ENCODE results near the gene LONP2.
"Not testable (repeated sequence)": the region's sequence is repeated elsewhere in the genome, so short reads cannot be mapped to it uniquely, and the experiment has no call there.

LONP2 gene

GRCh38 chr16:48374255-48374654 lies 130.2 kb downstream of the LONP2 start:
- no peak for DNase-seq (ENCODE audit: low read depth)
- TF ChIP-seq CTCF (conservative IDR thresholded peaks at IDR 0.05; ENCODE audit: low read depth, low read length): no peak

GRCh38 chr16:48377301-48377700 lies 133.2 kb downstream of the LONP2 start:
- not testable (repeated sequence) for H3K4me3 ChIP-seq (ENCODE audit: low read length); DNase-seq (ENCODE audit: low read depth)

More at GRCh38 chr16:48374255-48374654, 130.2 kb downstream of the LONP2 start:
- H3K4me3 ChIP-seq (ENCODE audit: low read length): no peak overlapping the region

- no peak for TF ChIP-seq CTCF (conservative IDR thresholded peaks at IDR 0.05; ENCODE audit: low read depth, low read length)
- H3K4me3 ChIP-seq (ENCODE audit: low read length): no peak overlapping the region
- DNase-seq (ENCODE audit: low read depth): no peak
Observed at GRCh38 chr16:48378276-48378675, 134.2 kb downstream of the LONP2 start.

- no peak overlapping the region for H3K4me3 ChIP-seq (ENCODE audit: low read length)
- no peak for DNase-seq (ENCODE audit: low read depth)
- no peak for TF ChIP-seq CTCF (conservative IDR thresholded peaks at IDR 0.05; ENCODE audit: low read depth, low read length)
Observed at GRCh38 chr16:48378836-48379235, 134.7 kb downstream of the LONP2 start.

GRCh38 chr16:48381201-48381600 lies 137.1 kb downstream of the LONP2 start:
- H3K4me3 ChIP-seq (ENCODE audit: low read length): no peak overlapping the region
- DNase-seq (ENCODE audit: low read depth): peak; percentile 39
- TF ChIP-seq CTCF (conservative IDR thresholded peaks at IDR 0.05; ENCODE audit: low read depth, low read length): no peak

GRCh38 chr16:48382131-48382530 lies 138.0 kb downstream of the LONP2 start:
- no peak for TF ChIP-seq CTCF (conservative IDR thresholded peaks at IDR 0.05; ENCODE audit: low read depth, low read length)
- no peak overlapping the region for H3K4me3 ChIP-seq (ENCODE audit: low read length)
- DNase-seq (ENCODE audit: low read depth): no peak

- no peak for DNase-seq (ENCODE audit: low read depth)
- TF ChIP-seq CTCF (conservative IDR thresholded peaks at IDR 0.05; ENCODE audit: low read depth, low read length): no peak
- peak overlapping the region; percentile 61 for H3K4me3 ChIP-seq (ENCODE audit: low read length)
Observed at GRCh38 chr16:48383009-48383876, 139.1 kb downstream of the LONP2 start.

Measured in retinal pigment epithelial cell (primary cell).